Activated CD8-positive, alpha-beta T cell treated with anti-CD3 and anti-CD28 coated beads for 36 hours (primary cell): ENCODE data around the gene TACSTD2. TPM values are rescaled to one million over a fixed set of nuclear protein-coding genes. Genes with fewer than 3 reads are reported as not detected.

ENCODE experiments used
- ATAC-seq: fragments of 200-7000 bp; cut with Tn5 transposase; one replicate; pipeline ENCODE4 v1.10.0; 2021; ENCODE audit warnings: mild to moderate bottlenecking, moderate library complexity
- CTCF ChIA-PET: fragments of 350-600 bp; sonication (Branson Sonifier 250); formaldehyde crosslinking; loops from one replicate; lab custom pipeline; 2021; ENCODE audit warnings: antibody characterized with exemption; lab: Charles Lee
- POLR2A ChIA-PET: fragments of 350-600 bp; sonication (Branson Sonifier 250); formaldehyde crosslinking; loops from one replicate; lab custom pipeline; 2021; ENCODE audit warnings: antibody characterized with exemption; lab: Charles Lee
- DNase-seq: peaks from one replicate; pipeline ENCODE4 v3.0.0-alpha.2; 2020
- H3K27ac Mint-ChIP-seq: one replicate; pipeline ENCODE4 v1.8.0; 2021; ENCODE audit warnings: mild to moderate bottlenecking, mixed read lengths
- H3K27me3 Mint-ChIP-seq: one replicate; pipeline ENCODE4 v1.8.0; 2021; ENCODE audit warnings: mixed read lengths
- H3K36me3 Mint-ChIP-seq: one replicate; pipeline ENCODE4 v1.8.0; 2021; ENCODE audit warnings: low read depth, mixed read lengths
- H3K4me1 Mint-ChIP-seq: one replicate; pipeline ENCODE4 v1.8.0; 2021; ENCODE audit warnings: low read depth, mixed read lengths
- H3K4me3 Mint-ChIP-seq: one replicate; pipeline ENCODE4 v1.8.0; 2021; ENCODE audit warnings: mild to moderate bottlenecking, moderate library complexity, mixed read lengths
- H3K9me3 Mint-ChIP-seq: one replicate; pipeline ENCODE4 v1.8.0; 2021; ENCODE audit warnings: mixed read lengths
- CTCF ChIP-seq: fragments of 200-600 bp; IDR thresholded peaks from one replicate; pipeline ENCODE4 v1.8.0; 2022; ENCODE audit warnings: antibody characterized with exemption, mild to moderate bottlenecking
- intact Hi-C: fragments of 100-400 bp; cut with micrococcal nuclease; formaldehyde crosslinking; loops from one replicate; pipeline ENCODE4 v1.10.0; 2022
- total RNA-seq, 2 experiments: library from RNA; stranded (reverse); gene quantifications; one replicate each; pipeline ENCODE4 v1.2.3, GENCODE V29; 2021

TACSTD2 gene
- total RNA-seq, 2 experiments from 2014 or later: 0.68 to 0.92 TPM

GRCh38 chr1:58546520-58547308 is 30.3 kb downstream of the TACSTD2 start, which contains the start of gene OMA1:
Gene OMA1 (minus strand): TSS chr1:58546726. CDS start chr1:58539294, 7,432 bp downstream.
- H3K4me1 Mint-ChIP-seq: peaks cover 18% of the 10 kb centered on the region
- ATAC-seq: peak; percentile 95
- TF ChIP-seq CTCF: peak; percentile 78
- DNase-seq: peak; percentile 97
- intact Hi-C loops: loop anchor here (2.0 kb wide), 1 partner anchor 30 kb away; no protein-coding TSS in a partner anchor
- peak within 1 kb of the TSS; percentile 93 for H3K4me3 Mint-ChIP-seq
- H3K27me3 Mint-ChIP-seq: no peaks in the 10 kb centered on the region
- ChIA-PET POLR2A (interaction anchor here (0.8 to 1.3 kb wide), 5 partner anchors 18 to 153 kb away, joined by 3 to 5 read pairs (median 4); partner anchors contain the start of gene MYSM1), CTCF (interaction anchor here (0.6 to 6.3 kb wide), 21 partner anchors 9 to 1714 kb away, joined by 3 to 107 read pairs (median 3); no protein-coding TSS in a partner anchor)
- peak within 1 kb of the TSS; percentile 95 for H3K27ac Mint-ChIP-seq
- H3K36me3 Mint-ChIP-seq: no peaks in the 10 kb centered on the region
- H3K9me3 Mint-ChIP-seq: no peaks in the 10 kb centered on the region

- intact Hi-C loops: loop anchor here (2.0 kb wide), 1 partner anchor 29 kb away; no protein-coding TSS in a partner anchor
- no peaks in the 10 kb centered on the region for H3K27me3 Mint-ChIP-seq
- ChIA-PET POLR2A (interaction anchor here (0.8 to 1.3 kb wide), 4 partner anchors 11 to 154 kb away, joined by 3 to 5 read pairs (median 4); partner anchors contain the start of gene MYSM1), CTCF (interaction anchor here (0.7 to 6.3 kb wide), 20 partner anchors 8 to 1714 kb away, joined by 3 to 107 read pairs (median 3); no protein-coding TSS in a partner anchor)
- H3K4me3 Mint-ChIP-seq: peak overlapping the region; percentile 93
- DNase-seq: peak; percentile 82
- TF ChIP-seq CTCF: no peak
- peaks cover 20% of the 10 kb centered on the region for H3K4me1 Mint-ChIP-seq
- H3K9me3 Mint-ChIP-seq: no peaks in the 10 kb centered on the region
- peak overlapping the region; percentile 95 for H3K27ac Mint-ChIP-seq
- no peaks in the 10 kb centered on the region for H3K36me3 Mint-ChIP-seq
- peak; percentile 73 for ATAC-seq
Measured at GRCh38 chr1:58545591-58546519, 31.2 kb downstream of the TACSTD2 start.

- no peaks in the 10 kb centered on the region for H3K9me3 Mint-ChIP-seq
- peaks cover 22% of the 10 kb centered on the region for H3K4me1 Mint-ChIP-seq
- no peak for TF ChIP-seq CTCF
- ChIA-PET CTCF (interaction anchor here (1.0 to 1.7 kb wide), 6 partner anchors 16 to 110 kb away, joined by 3 to 9 read pairs (median 6); no protein-coding TSS in a partner anchor), POLR2A (no interaction called here)
- DNase-seq (no peak), ATAC-seq (no peak)
- H3K27me3 Mint-ChIP-seq: no peaks in the 10 kb centered on the region
- intact Hi-C loops: no loop called here
- H3K27ac Mint-ChIP-seq: no peak overlapping the region
- no peak overlapping the region for H3K4me3 Mint-ChIP-seq
- no peaks in the 10 kb centered on the region for H3K36me3 Mint-ChIP-seq
Measured at GRCh38 chr1:58543260-58543659, 33.8 kb downstream of the TACSTD2 start.

GRCh38 chr1:58539553-58539952 is 37.5 kb downstream of the TACSTD2 start:
- no peaks in the 10 kb centered on the region for H3K36me3 Mint-ChIP-seq
- no peaks in the 10 kb centered on the region for H3K27me3 Mint-ChIP-seq
- TF ChIP-seq CTCF: no peak
- no peaks in the 10 kb centered on the region for H3K9me3 Mint-ChIP-seq
- no peak overlapping the region for H3K4me3 Mint-ChIP-seq
- peaks cover 8% of the 10 kb centered on the region for H3K4me1 Mint-ChIP-seq
- H3K27ac Mint-ChIP-seq: no peak overlapping the region
- intact Hi-C loops: no loop called here
- no peak for DNase-seq
- CTCF ChIA-PET: interaction anchor here (3.1 kb wide), 1 partner anchor 24 kb away, joined by 23 read pairs; no protein-coding TSS in a partner anchor
- POLR2A ChIA-PET: no interaction called here
- no peak for ATAC-seq
